Ramos (cell line): ENCODE results near the gene CDSN.
"Not testable (repeated sequence)": the region's sequence is repeated elsewhere in the genome, so short reads cannot be mapped to it uniquely, and the experiment has no call there.

Experiments
- in situ Hi-C: fragments of 300-500 bp; cut with MboI; formaldehyde crosslinking; loops from one replicate; pipeline ENCODE4 v1.14.3; 2022; ENCODE audit warnings: low sequenced_read_pairs; ENCODE audit not compliant: unreplicated experiment

CDSN gene

DNA sequence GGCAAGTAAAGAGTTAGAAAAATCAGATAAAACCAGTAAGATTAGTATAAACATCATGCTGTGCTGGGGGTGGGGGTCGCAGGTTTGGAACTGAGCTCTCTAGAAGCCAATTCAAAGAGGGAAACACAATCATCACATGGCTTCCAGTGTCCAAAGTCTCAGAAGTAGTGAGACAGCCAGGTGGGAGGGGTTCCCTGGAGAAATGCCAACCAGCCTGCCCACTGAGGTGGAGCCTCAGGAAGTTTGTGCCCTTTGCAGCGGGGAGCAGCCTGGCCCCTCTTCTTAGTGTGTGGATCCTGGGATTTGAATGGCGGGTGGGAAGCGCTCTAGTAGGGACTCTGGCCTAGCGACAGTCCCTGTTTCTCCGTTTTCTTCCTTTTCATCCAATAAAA, 29.3 kb downstream of the CDSN start:
- in situ Hi-C loops: loop anchor here (25.0 kb wide), 1 partner anchor 629 kb away; no protein-coding TSS in a partner anchor

DNA sequence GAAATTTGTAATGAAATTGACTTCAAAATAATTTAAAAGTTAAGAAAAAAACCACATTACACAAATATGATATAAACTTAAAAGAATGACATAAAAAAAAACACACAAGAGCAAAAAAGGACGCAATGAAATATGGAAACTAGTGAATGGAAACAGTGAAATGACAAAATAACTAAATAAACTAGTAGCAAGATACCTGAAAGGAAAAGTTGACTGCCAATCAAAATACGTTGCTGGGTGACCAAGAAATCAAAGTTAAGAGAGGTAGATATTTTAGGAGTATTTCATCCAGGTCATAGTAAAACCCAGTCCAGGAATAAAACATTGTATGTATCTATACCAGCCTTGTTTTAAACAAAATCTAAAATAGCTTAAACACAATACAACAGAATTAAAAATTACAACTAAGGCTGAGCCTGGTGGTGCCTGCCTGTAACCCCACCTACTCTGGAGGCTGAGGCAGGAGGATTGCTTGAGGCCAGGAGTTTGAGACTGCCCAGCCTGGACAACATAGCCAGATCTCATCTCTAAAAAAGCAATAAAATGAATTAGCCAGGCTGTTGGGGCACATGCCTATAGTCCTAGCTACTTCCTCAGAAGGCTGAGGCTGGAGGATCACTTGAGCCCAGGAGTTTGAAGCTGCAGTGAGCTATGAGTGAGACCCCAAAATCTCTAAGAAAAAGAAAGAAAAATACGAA, 29.8 kb downstream of the CDSN start:
- in situ Hi-C loops: loop anchor here (25.0 kb wide), 1 partner anchor 628 kb away; no protein-coding TSS in a partner anchor

DNA sequence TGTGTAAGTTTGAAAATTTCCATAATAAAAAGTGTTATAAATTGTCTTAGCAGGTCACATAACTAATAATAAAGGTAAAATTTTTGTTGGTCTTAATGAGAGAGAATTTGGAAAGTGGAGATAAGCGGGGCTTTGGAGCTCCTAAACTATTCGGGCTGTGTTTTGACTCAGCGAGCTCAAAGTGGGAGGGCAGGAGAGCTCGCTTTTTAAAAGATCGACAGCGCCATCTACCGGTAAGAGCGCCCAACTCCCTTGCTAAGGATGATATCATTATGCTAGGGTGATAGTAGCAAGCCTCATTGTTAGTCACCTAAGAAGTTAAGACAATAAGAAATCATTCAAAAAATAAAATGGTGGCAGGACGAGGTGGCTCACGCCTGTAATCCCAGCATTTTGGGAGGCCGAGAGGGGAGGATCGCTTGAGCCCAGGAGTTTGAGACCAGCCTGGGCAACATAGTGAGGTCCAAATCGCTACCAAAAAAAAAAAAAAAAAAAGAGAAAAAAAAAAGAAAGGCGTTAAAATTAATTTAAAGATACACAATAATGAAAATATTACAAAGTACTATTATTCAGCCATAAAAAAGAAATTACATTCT, 32.7 kb downstream of the CDSN start:
- in situ Hi-C loops: loop anchor here (10.0 to 25.0 kb wide), 2 partner anchors 553 to 625 kb away; no protein-coding TSS in a partner anchor

DNA sequence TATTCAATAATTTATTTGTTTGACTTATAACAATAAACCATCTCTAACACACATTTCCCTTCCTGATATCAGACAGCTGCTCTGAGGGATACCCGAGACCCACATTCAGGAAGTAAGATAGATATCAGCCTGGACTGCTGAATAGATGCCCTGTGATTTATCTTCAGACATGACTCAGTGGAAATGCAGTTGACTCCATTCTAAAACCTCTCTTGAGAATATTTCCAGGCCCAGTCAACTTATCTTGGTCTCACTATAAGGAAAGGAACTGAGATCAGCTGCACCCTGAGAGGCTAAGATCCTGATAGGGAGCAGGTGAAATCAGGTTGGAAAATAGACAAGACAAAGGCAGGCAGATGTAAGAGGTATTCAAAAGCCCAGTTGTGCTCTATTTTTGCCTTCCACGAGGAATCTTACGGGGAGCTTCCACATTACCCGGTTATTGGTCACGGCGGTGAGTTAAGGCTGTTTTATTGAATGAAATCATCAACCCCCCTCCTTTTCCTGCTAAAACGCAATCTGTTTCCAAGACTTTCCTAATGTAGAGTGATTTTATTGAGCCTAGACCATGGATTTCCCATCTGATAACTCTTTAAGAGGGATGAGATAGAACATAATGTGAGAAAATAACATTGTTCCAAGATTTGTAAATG, 33.3 kb downstream of the CDSN start:
- in situ Hi-C loops: loop anchor here (10.0 to 25.0 kb wide), 2 partner anchors 552 to 625 kb away; no protein-coding TSS in a partner anchor

DNA sequence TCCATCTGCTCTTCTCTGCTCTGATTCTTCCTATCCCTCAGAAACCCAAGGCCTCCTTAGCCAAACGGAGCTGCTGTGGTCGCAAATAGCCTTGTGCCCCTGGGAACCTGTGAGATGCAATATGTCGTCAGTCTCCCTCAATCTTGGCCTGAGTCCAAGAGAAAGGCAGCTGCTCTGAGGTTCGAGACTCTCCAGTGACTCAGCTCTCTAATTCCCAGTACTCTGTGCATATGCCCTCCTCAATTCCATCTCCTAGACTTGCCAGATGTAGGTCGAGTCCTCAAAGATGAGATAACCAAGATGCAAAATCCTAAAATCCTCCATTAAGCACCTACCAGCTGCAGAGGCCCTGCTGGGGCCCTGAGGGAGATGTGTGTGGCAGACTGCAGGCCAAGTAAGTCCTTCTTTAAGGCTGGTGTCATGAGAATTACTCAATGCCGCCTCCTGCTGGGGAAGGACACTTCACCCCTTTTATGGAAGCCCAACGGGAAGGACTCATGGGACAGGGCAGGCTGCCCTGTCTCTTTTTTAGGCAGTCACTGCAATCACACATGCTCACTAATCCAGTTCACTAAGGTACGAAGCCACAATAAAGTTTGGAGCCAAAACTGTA, 36.4 kb downstream of the CDSN start:
- in situ Hi-C loops: loop anchor here (10.0 to 25.0 kb wide), 2 partner anchors 549 to 622 kb away; no protein-coding TSS in a partner anchor

DNA sequence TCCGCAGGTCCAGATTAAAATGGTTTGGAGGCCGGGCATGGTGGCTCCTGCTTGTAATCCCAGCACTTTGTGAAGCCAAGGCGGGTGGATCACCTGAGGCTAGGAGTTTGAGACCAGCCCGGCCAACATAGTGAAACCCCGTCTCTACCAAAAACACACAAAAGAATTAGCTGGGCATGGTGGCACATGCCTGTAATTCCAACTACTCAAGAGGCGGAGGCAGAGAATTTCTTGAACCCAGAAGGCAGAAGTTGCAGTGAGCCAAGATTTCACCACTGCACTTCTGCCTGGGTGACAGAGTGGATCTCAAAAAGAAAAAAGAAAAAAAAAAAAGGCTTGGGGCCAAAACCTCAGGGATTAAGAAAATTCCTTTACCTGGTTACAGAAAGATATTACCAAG, 38.4 kb downstream of the CDSN start:
- in situ Hi-C loops: loop anchor here (10.0 to 25.0 kb wide), 2 partner anchors 547 to 620 kb away; no protein-coding TSS in a partner anchor

DNA sequence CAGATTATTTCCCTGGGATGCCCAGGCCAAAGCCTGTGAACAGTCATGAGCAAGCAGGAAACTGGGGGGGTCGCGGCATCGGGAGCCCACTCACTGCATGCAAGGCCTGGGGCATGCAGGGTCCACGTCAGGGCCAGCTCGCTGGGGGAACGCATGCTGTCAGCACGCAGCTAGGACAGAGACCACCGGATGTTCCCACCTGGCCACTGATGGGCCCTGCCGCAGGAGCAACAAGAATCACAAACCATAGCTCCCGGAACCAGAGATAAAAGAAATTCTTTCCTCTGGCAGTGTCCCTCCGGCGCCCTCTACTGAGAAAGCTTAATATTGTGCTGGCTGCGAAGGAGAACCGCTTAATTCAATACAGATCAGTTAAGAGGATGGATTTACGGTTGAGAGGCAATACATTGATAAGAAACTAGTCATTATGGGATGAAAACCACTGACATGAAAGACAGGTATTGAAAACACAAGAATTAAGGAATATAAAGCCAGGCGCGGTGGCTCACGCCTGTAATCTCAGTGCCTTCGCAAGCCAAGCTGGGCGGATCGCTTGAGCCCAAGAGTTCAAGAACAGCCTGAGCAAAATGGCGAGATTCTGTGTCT, 40.5 kb downstream of the CDSN start:
- in situ Hi-C loops: loop anchor here (5.0 to 25.0 kb wide), 3 partner anchors 252 to 617 kb away; no protein-coding TSS in a partner anchor

DNA sequence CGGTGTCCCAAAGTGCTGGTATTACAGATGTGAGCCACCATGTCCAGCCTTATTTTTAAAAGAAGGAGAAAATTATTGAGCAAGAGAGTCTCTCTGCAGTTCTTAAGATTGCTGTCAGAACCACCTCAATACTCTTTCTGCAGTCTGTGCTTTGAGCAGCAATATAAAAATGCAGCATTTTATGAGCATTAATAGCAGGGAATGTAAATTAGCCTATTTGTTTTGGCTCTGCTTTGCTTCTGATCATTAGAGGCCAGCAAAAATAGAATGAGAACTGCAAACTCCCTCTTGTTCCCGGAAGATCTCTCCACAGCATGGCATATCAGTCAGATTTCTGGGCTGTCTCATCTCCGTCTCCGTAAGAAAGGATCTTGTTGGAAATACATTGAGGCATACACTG, 43.6 kb downstream of the CDSN start:
- in situ Hi-C loops: loop anchor here (5.0 to 25.0 kb wide), 2 partner anchors 249 to 614 kb away; no protein-coding TSS in a partner anchor

DNA sequence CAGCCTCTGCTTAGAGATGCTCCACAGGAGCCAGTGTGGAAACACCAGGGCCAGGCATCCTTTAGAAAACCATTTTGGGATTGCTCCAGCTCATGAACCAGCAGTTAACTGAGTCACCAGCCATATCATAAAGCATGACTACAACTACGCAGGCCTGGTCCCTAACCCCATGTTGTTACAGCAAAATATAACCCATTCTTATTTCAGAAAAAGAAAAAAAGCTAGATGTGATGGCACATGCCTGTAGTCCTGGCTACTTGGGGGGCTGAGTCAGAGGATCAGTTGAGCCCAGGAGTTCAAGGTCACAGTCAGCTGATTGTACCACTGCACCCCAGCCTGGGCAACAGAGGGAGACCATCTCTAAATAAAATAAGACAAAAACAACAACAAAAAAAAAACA, 44.7 kb downstream of the CDSN start:
- in situ Hi-C loops: loop anchor here (5.0 to 25.0 kb wide), 2 partner anchors 248 to 613 kb away; no protein-coding TSS in a partner anchor

DNA sequence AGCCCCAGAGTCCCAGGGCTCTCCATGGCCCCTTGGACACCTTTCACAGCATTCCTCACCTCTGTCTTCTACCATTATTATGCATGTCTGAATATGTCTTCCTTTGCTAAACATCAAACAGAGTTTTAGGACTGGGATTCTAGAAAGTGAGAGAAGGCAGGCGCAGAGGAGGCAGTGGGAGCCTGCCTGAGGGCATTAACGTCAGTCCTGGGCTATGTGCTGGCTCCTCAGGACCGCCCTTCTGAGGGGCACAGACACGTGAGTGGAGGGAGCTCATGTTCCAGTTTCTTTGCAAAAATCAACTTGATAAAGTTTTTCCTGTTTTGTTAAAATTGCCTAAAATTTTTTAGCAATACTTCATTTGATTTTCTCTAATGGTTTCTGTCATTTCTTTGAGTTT, 45.8 kb downstream of the CDSN start:
- in situ Hi-C loops: no loop called here

DNA sequence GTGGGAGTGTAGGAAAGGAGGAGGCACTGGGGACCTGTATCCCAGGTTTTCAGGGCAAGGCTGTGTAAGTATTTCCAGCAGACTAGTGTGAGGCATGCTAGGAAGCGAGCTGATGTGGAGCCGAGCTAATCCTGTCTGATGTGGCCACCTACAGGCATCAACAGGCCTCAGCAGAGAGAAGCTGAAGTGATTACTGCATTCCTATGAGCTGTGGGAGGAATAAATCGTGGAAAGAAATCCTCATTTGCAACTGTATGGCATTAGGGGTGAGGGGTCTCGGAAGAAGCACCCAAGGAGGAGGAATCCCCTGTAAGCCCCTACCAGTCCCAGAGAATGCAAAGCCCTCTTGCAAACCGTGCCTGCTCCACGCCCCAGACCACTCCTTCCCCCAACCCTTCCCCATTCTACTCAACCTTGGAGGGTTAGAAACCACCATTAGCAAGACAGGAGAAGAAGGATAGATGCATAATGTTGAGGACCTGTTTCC, 49.5 kb downstream of the CDSN start:
- in situ Hi-C loops: no loop called here

DNA sequence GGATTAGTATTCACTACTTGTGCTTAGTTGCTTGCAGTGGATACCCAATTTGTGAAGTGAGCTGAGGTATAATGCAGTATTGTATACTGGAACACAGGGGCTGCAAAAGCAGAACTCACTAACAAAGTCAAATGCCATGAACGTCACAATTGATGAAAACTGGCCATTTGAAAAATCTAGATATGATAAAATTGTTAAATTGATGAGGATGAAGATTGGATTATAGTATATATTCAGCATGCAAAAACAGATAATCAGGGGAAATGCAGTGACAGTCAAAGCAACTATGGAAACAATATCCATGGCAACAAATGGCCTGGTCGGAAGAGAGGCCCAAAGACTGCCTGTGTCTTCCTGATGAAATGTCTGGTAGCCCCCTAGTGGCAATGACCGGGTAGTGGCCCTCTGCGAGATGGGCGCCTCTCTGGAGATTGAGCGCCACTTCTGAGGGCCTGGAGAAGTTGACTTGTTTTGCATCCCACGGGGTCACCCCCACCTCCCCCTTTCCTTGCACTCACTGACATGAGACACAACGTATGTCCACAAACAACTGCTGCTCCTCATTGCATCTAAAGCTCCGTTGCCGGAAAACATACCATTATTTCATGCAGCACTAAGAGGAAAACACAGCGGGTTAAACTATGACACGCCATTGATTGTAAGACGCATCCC, 51.4 kb downstream of the CDSN start:
- in situ Hi-C loops: no loop called here

DNA sequence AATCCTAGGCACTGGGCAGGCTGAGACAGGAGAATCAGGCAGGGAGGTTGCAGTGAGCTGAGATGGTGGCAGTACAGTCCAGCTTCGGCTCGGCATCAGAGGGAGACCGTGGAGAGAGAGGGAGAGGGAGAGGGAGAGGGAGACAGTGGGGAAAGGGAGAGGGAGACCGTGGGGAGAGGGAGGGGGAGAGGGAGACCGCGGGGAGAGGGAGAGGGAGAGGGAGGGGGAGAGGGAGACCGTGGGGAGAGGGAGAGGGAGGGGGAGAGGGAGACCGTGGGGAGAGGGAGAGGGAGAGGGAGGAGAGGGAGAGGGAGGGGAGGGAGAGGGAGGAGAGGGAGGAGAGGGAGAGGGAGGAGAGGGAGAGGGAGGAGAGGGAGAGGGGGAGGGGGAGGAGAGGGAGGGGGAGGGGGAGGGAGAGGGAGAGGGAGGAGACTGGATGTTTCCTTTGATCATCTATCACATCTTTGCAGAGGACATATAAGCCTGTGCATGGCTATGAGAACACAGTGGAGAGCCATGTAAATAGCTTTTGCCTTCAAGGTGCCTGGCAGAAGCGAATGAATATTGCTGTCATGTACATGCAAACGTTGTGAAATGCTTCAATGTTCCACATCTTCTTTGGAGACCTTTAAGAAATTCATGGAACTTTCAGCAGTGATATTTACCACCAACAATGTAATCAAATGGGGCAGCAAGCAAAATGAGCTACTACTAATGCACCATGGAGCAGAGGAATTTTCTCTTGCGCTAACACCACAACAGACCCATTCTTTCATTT, 52.2 kb downstream of the CDSN start:
- in situ Hi-C loops: not testable (repeated sequence)

DNA sequence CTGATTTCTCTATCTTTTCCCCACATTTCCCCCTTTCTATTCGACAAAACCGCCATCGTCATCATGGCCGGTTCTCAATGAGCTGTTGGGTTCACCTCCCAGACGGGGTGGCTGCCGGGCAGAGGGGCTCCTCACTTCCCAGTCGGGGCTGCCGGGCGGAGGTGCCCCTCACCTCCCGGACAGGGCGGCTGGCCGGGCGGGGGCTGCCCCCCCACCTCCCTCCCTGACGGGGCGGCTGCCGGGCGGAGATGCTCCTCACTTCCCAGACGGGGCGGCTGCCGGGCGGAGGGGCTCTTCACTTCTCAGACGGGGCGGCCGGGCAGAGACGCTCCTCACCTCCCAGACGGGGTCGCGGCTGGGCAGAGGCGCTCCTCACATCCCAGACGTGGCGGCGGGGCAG, 53.2 kb downstream of the CDSN start:
- in situ Hi-C loops: not testable (repeated sequence)

DNA sequence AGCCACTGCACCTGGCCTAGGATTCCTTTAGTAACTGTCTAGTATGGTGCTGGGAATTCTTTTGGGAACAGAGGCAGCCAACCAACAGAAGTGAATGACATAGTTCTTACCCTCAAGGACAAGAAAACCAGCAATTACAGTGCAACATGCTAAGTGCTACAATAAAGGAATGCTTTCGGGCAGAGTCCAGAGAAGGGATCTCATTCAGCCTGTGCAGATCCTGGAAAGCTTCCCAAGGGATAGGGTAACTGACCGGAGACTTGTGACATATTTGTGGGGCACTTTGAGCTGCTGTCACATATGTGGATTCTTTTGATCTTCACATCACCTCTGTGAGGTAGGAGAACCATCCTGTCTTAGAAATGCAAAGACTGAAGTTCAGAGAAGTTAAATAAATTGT, 54.7 kb downstream of the CDSN start:
- in situ Hi-C loops: no loop called here
